Measurements from ENCODE around the gene NEAT1.
"Not testable (repeated sequence)": the region's sequence is repeated elsewhere in the genome, so short reads cannot be mapped to it uniquely, and the experiment has no call there.

The NEAT1 gene

DNA sequence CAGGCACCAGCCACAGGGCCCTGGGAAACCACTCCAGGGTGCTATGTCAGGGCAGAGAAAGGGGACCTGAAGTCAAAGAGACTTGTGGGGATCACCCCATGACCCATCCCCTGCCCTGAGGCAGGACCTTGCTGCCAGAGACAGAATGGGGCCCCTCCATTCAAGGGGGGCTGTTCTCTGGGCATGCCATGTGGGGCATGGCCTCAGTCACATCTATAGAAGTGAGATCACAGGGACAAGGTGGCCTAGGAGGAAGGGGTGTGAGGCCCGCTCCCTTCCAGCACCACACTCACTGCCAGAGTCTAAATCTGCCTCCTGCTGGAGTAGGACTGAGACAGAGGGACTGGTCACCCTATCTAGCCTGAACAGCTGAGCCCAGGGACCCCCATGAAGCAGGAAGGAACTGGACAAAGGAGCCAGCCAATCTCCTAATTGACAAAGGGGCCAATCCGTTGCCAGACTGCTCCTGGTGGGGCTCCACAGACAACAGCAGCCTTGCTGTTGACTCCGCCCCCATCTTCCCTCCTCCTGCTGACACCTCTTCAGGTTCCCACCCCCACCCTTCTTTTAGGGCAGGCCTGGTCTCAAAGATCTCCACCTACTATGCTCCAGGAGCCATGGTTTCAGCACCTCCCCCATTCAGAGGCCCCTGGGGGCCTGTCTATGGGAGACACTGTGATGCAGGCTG lies 26.0 kb downstream of the NEAT1 start:
- Histone ChIP-seq H3K27me3 (ENCODE audit: control insufficient read depth, insufficient read depth, low read length) (no peaks in the 10 kb centered on the region), H3K4me2 (ENCODE audit: low read length) (no peak overlapping the region), H3K4me1 (peaks cover 2% of the 10 kb centered on the region), H3K9me3 (ENCODE audit: control insufficient read depth, low read length) (no peaks in the 10 kb centered on the region), H3K36me3 (ENCODE audit: control insufficient read depth, insufficient read depth, low read length) (no peaks in the 10 kb centered on the region), H3K79me2 (no peaks in the 10 kb centered on the region), H3K4me3 (ENCODE audit: low read depth, low read length) (no peak overlapping the region), H2AFZ (no peak overlapping the region), H3K27ac (no peak overlapping the region), H3K9ac (no peak overlapping the region)
- TF ChIP-seq, protein P1, sequence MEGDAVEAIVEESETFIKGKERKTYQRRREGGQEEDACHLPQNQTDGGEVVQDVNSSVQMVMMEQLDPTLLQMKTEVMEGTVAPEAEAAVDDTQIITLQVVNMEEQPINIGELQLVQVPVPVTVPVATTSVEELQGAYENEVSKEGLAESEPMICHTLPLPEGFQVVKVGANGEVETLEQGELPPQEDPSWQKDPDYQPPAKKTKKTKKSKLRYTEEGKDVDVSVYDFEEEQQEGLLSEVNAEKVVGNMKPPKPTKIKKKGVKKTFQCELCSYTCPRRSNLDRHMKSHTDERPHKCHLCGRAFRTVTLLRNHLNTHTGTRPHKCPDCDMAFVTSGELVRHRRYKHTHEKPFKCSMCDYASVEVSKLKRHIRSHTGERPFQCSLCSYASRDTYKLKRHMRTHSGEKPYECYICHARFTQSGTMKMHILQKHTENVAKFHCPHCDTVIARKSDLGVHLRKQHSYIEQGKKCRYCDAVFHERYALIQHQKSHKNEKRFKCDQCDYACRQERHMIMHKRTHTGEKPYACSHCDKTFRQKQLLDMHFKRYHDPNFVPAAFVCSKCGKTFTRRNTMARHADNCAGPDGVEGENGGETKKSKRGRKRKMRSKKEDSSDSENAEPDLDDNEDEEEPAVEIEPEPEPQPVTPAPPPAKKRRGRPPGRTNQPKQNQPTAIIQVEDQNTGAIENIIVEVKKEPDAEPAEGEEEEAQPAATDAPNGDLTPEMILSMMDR (IDR thresholded peaks at IDR 0.05) = no peak

DNA sequence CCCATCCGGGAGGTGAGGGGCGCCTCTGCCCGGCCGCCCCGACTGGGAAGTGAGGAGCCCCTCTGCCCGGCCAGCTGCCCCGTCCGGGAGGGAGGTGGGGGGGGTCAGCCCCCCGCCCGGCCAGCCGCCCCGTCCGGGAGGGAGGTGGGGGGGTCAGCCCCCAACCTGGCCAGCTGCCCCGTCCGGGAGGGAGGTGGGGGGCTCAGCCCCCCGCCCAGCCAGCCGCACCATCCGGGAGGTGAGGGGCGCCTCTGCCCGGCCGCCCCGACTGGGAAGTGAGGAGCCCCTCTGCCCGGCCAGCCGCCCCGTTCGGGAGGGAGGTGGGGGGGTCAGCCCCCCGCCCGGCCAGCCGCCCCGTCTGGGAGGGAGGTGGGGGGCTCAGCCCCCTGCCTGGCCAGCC lies 28.7 kb downstream of the NEAT1 start:
- H3K9me3 ChIP-seq (ENCODE audit: control insufficient read depth, low read length); H2AFZ ChIP-seq; H3K9ac ChIP-seq; H3K4me2 ChIP-seq (ENCODE audit: low read length); H3K4me3 ChIP-seq (ENCODE audit: low read depth, low read length); H3K27ac ChIP-seq; H3K4me1 ChIP-seq; H3K79me2 ChIP-seq; H3K27me3 ChIP-seq (ENCODE audit: control insufficient read depth, insufficient read depth, low read length); H3K36me3 ChIP-seq (ENCODE audit: control insufficient read depth, insufficient read depth, low read length): not testable (repeated sequence)

DNA sequence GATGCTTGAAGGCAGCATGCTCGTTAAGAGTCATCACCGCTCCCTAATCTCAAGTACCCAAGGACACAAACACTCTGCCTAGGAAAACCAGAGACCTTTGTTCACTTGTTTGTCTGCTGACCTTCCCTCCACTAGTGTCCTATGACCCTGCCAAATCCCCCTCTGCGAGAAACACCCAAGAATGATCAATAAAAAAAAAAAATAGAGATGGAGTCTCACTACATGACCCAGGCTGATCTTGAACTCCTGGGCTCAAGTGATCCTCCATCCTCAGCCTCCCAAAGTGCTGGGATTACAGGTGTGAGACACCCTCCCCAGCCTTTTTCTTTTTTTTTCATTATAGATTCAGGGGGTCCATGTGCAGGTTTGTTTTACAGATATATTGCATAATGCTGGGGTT lies 29.7 kb downstream of the NEAT1 start:
- not testable (repeated sequence) for H3K27ac ChIP-seq; H3K4me3 ChIP-seq (ENCODE audit: low read depth, low read length); H3K79me2 ChIP-seq; H3K9ac ChIP-seq; H3K4me2 ChIP-seq (ENCODE audit: low read length); H2AFZ ChIP-seq; H3K36me3 ChIP-seq (ENCODE audit: control insufficient read depth, insufficient read depth, low read length); H3K4me1 ChIP-seq; H3K9me3 ChIP-seq (ENCODE audit: control insufficient read depth, low read length); H3K27me3 ChIP-seq (ENCODE audit: control insufficient read depth, insufficient read depth, low read length)

DNA sequence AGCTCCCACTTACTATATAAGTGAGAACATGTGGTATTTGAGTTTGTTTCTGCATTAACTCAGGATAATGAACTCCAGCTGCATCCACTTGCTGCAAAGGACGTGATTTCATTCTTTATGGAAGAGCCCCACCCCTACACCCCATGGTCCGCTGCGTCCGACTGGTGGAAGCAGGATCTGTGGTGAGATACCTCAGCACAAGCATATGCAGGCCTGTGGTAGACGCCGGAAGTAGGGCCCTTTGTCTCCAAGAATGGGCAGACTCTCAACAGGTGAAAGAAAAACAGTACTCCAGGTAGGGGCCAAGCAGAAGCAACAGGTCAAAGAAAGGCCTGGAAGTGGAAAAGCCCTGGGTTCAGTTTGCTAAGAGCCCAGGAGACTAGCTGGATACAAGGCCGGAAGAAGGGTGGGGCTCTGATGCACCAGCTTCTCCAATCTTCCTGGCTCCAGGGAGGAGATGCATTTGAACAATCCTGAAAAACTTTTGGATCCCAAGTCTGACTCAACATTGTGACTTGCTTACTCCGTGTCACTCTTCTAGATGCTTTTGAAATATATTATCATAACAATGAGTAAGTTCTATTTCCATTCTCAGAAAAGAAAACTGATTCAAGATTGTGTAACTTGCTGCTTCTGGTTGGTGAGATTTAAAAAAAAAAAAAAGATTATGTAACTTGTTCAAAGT lies 30.4 kb downstream of the NEAT1 start:
- Histone ChIP-seq H3K79me2 (no peaks in the 10 kb centered on the region), H3K36me3 (ENCODE audit: control insufficient read depth, insufficient read depth, low read length) (no peaks in the 10 kb centered on the region), H3K27ac (no peak overlapping the region)

DNA sequence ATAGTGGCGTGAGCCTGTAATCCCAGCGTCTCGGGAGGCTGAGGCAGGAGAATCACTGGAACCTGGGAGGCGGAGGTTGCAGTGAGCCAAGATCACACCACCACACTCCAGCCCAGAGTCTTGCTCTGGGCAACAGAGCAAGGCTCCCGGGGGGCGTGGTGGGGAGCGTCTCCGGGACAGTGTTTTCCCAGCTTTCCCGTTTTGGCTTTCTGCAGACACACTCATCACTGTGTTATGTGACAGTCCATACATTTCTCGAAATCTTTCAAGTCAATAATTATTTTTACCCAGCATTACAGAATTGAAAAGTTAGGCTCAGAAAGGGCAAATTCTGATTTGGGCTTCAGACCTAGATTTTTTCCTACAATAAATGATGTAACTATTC lies 31.7 kb downstream of the NEAT1 start:
- no peak overlapping the region for H3K4me3 ChIP-seq (ENCODE audit: low read depth, low read length)
- H3K4me2 ChIP-seq (ENCODE audit: low read length) = no peak overlapping the region
- no peaks in the 10 kb centered on the region for H3K4me1 ChIP-seq
- H3K9ac ChIP-seq = no peak overlapping the region
- no peaks in the 10 kb centered on the region for H3K79me2 ChIP-seq
- TF ChIP-seq, protein P1 (IDR thresholded peaks at IDR 0.05) = no peak
- no peaks in the 10 kb centered on the region for H3K36me3 ChIP-seq (ENCODE audit: control insufficient read depth, insufficient read depth, low read length)
- peak overlapping the region; percentile 84 for H2AFZ ChIP-seq
- no peak overlapping the region for H3K27ac ChIP-seq
- H3K27me3 ChIP-seq (ENCODE audit: control insufficient read depth, insufficient read depth, low read length) = no peaks in the 10 kb centered on the region
- no peaks in the 10 kb centered on the region for H3K9me3 ChIP-seq (ENCODE audit: control insufficient read depth, low read length)

More for the DNA sequence above, 30.4 kb downstream of the NEAT1 start:
- H3K4me3 ChIP-seq (ENCODE audit: low read depth, low read length) = no peak overlapping the region
- H3K9ac ChIP-seq = no peak overlapping the region
- H3K9me3 ChIP-seq (ENCODE audit: control insufficient read depth, low read length) = no peaks in the 10 kb centered on the region
- no peak overlapping the region for H2AFZ ChIP-seq
- no peak overlapping the region for H3K4me2 ChIP-seq (ENCODE audit: low read length)
- H3K27me3 ChIP-seq (ENCODE audit: control insufficient read depth, insufficient read depth, low read length) = no peaks in the 10 kb centered on the region
- TF ChIP-seq, protein P1 (IDR thresholded peaks at IDR 0.05) = no peak
- H3K4me1 ChIP-seq = no peaks in the 10 kb centered on the region
